Brain microvascular endothelial cell (primary cell): ENCODE results near the gene TMEM176A.

Experiments used
- DNase-seq: peaks from one replicate; pipeline ENCODE4 v3.0.0-alpha.2; 2020
- H3K27ac ChIP-seq: fragments of 250-450 bp; sonication (Bioruptor Pico); 2 replicates; pipeline ENCODE4 v1.5.1; 2020; ENCODE audit warnings: mild to moderate bottlenecking, moderate library complexity
- H3K27me3 ChIP-seq: fragments of 250-450 bp; sonication (Bioruptor Pico); replicated peaks from 2 replicates; pipeline ENCODE4 v1.5.1; 2020; ENCODE audit warnings: mild to moderate bottlenecking
- H3K36me3 ChIP-seq: fragments of 250-450 bp; sonication (Bioruptor Pico); replicated peaks from 2 replicates; pipeline ENCODE4 v1.5.1; 2020; ENCODE audit warnings: mild to moderate bottlenecking
- H3K4me3 ChIP-seq: 2 replicates; pipeline ENCODE4 v1.5.1; 2011; ENCODE audit warnings: low read depth, mild to moderate bottlenecking, control low read depth, low read length, moderate library complexity
- in situ Hi-C: cut with HindIII; loops from 2 replicates; pipeline ENCODE4 v1.10.0; 2017; ENCODE audit warnings: low sequenced_read_pairs, low pct_ligation_motif_present
- TF ChIP-seq, protein P1 (sequence below): IDR thresholded peaks from 2 replicates; pipeline ENCODE4 v1.5.1; 2011; ENCODE audit warnings: low read depth, mild to moderate bottlenecking, moderate library complexity, low read length, control low read depth, inconsistent platforms; ENCODE audit errors: missing control alignments

The TMEM176A gene

DNA sequence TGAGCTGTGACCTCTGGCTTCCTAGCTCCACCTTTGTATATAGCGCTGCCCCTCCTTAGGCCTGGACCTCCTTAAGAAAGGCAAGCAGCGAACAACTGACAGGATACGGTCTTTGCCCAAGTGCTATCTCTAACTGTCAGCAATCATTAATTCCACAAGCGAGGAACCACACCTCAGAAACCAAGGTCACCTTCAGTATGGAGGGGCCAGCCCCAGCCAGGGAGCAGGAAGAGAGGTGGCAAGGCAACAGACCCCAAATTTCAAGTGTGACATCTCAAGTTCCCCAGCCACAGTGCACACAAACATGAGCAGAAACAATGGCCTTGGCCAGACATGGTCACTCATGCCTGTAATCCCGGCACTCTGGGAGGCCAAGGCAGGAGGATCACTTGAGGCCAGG lies 47.0 kb downstream of the TMEM176A start:
- in situ Hi-C loops = no loop called here

DNA sequence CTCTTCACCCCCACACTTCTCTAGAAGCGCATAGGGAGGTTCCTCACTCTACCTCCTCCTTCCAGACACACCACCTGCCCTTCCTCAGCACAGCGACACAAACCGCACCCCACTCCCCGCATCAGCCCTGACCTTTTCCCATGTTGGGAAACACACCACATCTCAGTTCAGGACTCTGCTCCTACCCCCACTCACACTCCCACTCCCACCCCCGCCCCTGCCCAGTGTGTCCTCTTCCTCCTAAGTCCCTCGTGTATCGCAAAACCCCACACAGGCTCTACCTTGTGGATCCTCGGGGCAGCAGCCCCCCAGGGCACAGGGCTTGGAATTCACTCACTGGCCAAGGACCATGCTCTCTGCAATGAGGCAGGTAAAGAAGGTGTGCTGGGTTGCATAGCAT lies 47.5 kb downstream of the TMEM176A start:
- DNase-seq = no peak
- Histone ChIP-seq H3K27ac (no peak overlapping the region), H3K27me3 (no peaks in the 10 kb centered on the region), H3K36me3 (no peaks in the 10 kb centered on the region), H3K4me3 (no peak overlapping the region)
- TF ChIP-seq, protein P1, sequence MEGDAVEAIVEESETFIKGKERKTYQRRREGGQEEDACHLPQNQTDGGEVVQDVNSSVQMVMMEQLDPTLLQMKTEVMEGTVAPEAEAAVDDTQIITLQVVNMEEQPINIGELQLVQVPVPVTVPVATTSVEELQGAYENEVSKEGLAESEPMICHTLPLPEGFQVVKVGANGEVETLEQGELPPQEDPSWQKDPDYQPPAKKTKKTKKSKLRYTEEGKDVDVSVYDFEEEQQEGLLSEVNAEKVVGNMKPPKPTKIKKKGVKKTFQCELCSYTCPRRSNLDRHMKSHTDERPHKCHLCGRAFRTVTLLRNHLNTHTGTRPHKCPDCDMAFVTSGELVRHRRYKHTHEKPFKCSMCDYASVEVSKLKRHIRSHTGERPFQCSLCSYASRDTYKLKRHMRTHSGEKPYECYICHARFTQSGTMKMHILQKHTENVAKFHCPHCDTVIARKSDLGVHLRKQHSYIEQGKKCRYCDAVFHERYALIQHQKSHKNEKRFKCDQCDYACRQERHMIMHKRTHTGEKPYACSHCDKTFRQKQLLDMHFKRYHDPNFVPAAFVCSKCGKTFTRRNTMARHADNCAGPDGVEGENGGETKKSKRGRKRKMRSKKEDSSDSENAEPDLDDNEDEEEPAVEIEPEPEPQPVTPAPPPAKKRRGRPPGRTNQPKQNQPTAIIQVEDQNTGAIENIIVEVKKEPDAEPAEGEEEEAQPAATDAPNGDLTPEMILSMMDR = no peak
- in situ Hi-C loops = no loop called here

More for the DNA sequence above, 47.0 kb downstream of the TMEM176A start:
- DNase-seq = no peak
- no peak overlapping the region for H3K4me3 ChIP-seq
- no peaks in the 10 kb centered on the region for H3K36me3 ChIP-seq
- H3K27ac ChIP-seq = no peak overlapping the region
- no peaks in the 10 kb centered on the region for H3K27me3 ChIP-seq
- TF ChIP-seq, protein P1 = no peak

DNA sequence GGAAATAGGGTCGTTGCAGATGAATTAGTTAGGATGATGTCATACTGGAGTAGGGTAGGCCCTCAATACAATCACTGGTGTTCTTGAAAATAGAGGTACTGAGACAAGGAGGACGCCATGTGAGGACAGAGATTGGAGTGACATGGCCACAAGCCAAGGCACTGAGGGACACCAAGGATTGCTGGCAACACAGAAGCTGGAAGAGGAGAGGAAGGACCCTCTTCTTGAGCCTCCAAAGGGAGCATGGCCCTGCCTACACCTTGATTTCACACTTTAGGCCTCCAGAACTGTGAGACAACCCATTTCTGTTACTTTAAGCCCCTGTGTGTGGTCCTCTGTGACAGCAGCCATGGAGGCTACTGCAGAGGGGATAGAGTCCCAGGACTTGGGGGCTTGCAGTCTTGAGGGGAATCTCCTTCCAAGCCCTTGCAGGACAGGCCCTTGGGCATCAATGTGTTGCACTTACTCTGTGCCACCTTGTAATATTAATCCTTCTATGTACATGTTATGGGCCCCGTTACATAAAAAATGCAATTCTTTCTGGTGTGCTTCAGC lies 48.1 kb downstream of the TMEM176A start:
- Histone ChIP-seq H3K27ac (no peak overlapping the region), H3K4me3 (no peak overlapping the region), H3K36me3 (no peaks in the 10 kb centered on the region), H3K27me3 (no peaks in the 10 kb centered on the region)
- TF ChIP-seq, protein P1 = no peak
- in situ Hi-C loops = no loop called here
- no peak for DNase-seq

DNA sequence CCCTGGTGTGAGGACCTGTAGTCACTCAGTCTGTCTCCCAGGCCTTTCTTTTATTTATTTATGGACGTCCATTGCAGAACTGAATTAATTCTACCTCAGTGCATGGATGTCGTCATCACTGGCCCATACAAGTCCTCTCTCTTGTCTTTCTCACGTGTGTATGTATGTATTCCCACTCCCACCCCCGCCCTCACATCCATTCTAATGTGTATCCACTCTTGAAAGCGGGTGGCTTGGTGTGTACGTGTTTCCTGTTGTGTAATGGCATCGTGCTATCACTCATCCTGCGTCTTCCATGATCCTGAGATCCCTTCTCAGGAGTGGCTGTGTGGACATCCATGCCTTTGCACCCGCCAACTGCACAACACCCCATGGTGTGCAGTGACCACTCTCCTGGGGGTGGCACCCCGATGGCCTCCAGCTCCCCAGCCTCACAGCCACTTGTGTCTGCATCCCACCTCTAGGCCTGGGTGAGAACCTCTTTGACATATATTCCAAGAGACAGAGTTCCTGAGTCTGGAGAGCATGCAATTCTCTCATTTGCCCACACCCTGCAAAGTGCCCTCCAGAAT lies 48.7 kb downstream of the TMEM176A start:
- H3K4me3 ChIP-seq = no peak overlapping the region
- H3K36me3 ChIP-seq = no peaks in the 10 kb centered on the region
- no peaks in the 10 kb centered on the region for H3K27me3 ChIP-seq
- H3K27ac ChIP-seq = no peak overlapping the region
- in situ Hi-C loops = no loop called here
- TF ChIP-seq, protein P1 = no peak
- DNase-seq = no peak

DNA sequence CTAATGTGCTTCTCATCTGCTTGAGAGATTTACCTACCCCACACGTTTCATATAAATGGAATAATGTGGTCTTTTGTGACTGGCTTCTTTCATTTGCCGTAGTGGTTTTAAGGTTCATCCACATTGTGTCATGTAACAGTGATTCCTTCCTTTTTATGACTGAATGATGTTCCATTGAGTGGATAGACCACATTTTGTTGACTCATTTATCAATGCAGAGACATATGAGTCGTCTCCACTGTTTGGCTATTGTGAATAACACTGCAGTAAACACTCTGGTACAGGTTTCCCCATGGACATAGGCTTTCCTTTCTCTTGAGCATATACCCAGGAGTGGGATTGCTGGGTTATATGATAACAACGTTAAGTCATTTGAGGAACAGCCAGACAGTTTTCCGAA lies 49.7 kb downstream of the TMEM176A start:
- no peak for DNase-seq
- Histone ChIP-seq H3K27me3 (no peaks in the 10 kb centered on the region), H3K27ac (no peak overlapping the region), H3K36me3 (no peaks in the 10 kb centered on the region), H3K4me3 (no peak overlapping the region)
- TF ChIP-seq, protein P1 = no peak
- in situ Hi-C loops = no loop called here
